ENCODE measurements around the gene METRN.

The METRN gene

GRCh38 chr16:714558-715476, at the start of gene METRN:
Gene METRN (plus strand): TSS chr16:715118. CDS start chr16:715290, 172 bp downstream.
- DNase-seq (ENCODE audit: low read depth in 2 of 3, low spot score in 2 of 3): peak; percentile 73 to 88 (median 85)

- DNase-seq (ENCODE audit: low read depth in 2 of 3, low spot score in 2 of 3): no peak
These were observed 48.3 kb upstream of the METRN start for GRCh38 chr16:666572-666971.

- DNase-seq (ENCODE audit: low read depth in 2 of 3, low spot score in 2 of 3): no peak
These were observed 47.7 kb upstream of the METRN start for GRCh38 chr16:667113-667779.

DNA sequence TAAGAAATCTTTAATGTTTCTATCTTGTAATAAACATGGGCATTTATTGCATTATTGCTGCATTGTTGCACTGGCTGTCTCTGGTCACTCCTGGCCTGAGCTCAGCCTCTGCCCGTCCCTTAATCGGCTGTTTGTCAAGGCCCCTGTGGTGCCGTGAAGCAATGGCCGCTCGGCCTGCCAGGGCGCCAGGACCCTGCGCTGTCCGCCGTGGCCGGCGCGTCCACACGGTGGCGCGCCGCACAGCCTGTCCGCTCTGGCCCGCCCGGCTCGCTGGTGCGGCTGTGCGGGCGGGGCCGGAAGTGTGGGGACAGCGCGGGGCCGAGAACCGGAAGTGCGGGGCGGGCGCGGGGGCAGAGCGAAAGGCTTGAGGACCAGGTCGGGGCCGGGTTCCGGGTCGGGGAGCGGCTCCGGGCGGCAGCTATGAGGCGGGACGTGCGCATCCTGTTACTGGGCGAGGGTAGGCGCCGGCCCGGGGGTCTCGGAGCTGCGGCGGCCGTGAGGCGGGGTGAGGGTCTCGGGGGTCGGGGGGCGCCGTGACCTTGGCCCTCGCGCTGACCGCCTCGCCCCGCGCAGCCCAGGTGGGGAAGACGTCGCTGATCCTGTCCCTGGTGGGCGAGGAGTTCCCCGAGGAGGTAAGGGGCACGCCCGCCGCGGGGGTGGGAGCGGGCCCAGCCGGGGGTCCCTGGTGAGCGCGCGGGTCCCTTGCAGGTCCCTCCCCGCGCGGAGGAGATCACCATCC, 47.0 kb upstream of the METRN start, which contains the start of gene RHOT2:
Gene RHOT2, plus strand, starts transcription at position 353 of the 739 bp plus-strand sequence. Its CDS starts 68 bp downstream, at position 421.
- peak; percentile 87 to 95 (median 92) for DNase-seq (ENCODE audit: low read depth in 2 of 3, low spot score in 2 of 3)

DNA sequence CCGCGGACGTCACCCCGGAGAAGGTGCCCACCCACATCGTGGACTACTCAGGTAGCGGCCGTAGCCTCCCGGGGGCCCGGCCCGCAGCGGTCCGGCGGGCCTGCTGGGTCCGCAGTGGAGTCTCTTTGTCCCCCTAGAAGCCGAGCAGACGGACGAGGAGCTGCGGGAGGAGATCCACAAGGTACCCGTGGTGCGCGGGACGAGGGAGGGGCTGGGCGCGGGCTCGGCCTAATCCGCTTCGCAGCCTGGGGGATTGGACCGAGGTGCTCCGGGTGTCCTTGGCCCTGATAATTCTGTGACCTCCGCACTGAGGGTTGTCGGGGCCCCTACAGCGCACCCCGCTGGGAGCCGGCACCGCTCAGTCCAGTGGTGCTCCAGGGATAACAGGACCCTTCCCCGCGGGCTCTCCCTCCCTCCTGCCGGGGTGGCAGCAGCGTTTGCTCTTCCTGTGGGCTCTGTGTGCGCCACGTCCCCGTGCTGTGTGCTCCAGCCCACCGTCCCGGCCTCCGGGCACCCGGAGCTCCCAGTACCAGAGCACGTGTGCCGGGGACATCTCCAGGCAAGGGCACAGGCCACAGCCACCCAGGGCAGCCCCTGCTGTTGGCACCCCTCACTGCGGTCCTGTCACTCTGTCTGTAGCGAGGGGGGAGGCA, 46.3 kb upstream of the METRN start:
- DNase-seq (ENCODE audit: low read depth in 2 of 3, low spot score in 2 of 3): no peak

DNA sequence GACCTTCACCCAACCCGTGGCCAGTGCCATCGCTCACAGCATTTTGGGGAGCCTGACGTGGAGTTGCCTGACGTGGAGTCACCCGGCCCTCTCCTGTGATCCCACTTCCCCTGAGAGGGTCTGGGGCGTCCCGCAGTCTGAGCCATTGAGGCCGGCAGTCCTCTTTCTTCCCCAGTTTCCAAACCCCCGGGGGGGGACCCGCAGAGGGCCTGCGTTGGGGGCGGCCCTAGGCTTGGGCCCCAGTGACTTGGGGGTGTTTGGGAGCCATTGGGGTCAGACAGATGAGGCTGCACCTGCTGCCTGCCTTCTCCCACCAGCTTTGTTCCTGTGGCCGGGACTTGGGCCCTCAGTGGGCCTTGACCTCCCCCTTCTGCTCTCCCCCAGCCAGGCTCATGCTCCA, 45.3 kb upstream of the METRN start:
- DNase-seq (ENCODE audit: low read depth in 2 of 3, low spot score in 2 of 3): no peak

DNA sequence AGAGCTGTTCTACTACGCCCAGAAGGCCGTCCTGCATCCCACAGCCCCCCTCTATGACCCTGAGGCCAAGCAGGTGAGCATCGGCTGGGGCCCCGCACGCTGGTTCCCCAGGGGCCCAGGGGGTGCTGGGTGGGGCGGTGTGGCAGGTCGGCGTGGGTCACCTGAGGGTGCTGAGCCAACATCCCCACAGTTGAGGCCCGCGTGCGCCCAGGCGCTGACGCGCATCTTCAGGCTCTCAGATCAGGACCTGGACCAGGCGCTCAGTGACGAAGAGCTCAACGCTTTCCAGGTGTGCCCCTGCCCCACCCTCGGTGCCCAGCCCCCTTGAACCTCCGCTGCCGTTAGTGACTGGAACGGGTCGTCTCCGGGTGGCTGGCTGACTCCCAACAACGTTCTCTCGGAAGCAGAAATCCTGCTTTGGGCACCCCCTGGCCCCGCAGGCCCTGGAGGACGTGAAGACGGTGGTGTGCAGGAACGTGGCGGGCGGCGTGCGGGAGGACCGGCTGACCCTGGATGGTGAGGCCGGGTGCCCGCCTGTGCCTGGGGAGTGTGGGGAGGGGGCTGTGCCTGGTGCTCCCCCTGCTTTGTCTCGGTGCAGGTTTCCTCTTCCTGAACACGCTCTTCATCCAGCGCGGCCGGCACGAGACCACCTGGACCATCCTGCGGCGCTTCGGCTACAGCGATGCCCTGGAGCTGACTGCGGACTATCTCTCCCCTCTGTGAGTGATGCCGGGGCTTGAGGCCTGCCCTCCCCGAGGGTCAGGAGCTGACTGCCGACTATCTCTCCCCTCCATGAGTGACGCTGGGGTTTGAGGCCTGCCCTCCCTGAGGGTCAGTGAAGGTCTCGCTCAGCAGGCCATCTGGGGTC, 44.2 kb upstream of the METRN start:
- DNase-seq (ENCODE audit: low read depth in 2 of 3, low spot score in 2 of 3): no peak

DNA sequence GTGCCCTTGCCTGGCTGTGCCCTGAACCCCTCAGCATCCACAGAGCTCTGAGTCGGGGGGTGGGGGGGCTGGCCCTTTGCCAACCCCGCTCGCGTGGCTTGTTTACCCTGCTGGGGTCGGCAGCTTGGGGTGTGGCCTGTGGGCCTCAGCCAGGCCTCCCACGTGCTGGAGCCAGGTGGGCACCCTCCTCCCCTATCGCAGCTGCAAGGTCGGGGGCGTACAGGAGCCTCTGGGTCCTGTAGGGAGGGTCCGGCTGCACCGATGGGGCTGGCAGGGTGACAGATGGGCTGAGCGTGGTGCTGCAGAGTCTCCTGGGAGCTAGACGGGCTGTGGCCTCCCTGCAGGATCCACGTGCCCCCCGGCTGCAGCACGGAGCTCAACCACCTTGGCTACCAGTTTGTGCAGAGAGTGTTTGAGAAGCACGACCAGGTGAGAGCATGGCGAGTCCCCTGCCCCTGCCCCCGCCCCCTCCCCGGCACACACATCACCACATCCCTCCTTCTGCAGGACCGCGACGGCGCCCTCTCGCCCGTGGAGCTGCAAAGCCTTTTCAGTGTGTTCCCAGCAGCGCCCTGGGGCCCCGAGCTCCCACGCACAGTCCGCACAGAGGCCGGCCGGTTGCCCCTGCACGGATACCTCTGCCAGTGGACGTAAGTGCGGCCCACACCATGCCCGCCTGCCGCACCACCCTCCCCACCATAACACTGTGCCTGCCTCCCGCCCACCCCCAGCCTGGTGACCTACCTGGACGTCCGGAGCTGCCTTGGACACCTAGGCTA, 43.4 kb upstream of the METRN start:
- DNase-seq (ENCODE audit: low read depth in 2 of 3, low spot score in 2 of 3): no peak

DNA sequence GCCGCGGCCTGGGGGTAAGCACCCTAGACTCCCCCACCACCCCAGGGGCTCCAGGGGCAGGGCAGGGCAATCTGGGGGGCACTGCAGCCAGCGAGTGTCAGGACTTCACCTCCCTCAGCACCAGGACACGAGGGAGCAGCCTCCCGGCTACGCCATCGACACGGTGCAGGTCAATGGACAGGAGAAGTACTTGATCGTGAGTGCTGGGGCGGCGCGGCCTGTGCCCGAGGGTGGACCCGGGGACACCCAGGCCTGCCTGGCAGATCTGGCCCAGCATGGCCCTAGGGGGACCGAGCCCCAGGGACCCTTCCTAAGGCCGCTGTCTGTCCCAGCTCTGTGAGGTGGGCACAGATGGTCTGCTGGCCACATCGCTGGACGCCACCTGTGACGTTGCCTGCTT, 42.5 kb upstream of the METRN start:
- no peak for DNase-seq (ENCODE audit: low read depth in 2 of 3, low spot score in 2 of 3)

- DNase-seq (ENCODE audit: low read depth in 2 of 3, low spot score in 2 of 3): no peak
These were observed 42.1 kb upstream of the METRN start for GRCh38 chr16:672851-673250.

- DNase-seq (ENCODE audit: low read depth in 2 of 3, low spot score in 2 of 3): no peak
These were observed 41.4 kb upstream of the METRN start for GRCh38 chr16:673399-673991.

DNA sequence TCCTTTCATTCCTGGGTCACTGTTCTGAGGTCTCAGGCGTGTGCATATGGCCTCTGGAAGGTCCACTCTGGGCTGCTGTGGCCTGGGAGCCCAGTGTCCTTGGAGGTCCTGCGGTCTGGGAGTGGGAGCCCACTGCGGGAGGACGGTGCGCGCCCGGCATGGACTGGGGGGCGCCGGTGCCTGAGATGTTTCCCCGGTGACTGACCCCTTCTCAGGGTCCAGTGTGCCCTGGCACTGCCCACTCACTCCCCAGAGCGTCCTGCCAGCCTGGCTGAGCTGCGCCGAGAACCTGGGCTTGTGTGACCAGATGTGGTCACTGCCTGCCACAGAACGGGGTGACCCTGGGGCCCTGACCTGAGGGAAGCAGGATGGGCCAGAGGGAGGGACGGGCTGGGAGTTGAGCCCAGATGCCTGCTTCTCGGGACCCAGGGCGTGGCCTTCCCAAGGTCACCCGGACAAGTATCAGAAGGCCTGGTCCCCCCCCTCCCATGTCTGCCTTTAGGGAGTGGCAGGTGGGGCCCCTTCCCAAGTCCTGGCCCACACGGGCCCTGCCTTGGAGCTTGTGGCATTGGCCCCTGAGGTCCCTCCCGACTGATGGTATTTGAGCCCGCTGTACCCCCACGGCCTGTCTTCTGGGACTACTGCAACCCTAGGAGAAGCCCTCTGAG, 40.6 kb upstream of the METRN start:
- DNase-seq (ENCODE audit: low read depth in 2 of 3, low spot score in 2 of 3): no peak

GRCh38 chr16:674968-675883, 39.7 kb upstream of the METRN start, which contains the start of gene RHBDL1:
Gene RHBDL1 (plus strand): TSS chr16:675671. CDS start chr16:675791, 120 bp downstream.
- no peak for DNase-seq (ENCODE audit: low read depth in 2 of 3, low spot score in 2 of 3)

DNA sequence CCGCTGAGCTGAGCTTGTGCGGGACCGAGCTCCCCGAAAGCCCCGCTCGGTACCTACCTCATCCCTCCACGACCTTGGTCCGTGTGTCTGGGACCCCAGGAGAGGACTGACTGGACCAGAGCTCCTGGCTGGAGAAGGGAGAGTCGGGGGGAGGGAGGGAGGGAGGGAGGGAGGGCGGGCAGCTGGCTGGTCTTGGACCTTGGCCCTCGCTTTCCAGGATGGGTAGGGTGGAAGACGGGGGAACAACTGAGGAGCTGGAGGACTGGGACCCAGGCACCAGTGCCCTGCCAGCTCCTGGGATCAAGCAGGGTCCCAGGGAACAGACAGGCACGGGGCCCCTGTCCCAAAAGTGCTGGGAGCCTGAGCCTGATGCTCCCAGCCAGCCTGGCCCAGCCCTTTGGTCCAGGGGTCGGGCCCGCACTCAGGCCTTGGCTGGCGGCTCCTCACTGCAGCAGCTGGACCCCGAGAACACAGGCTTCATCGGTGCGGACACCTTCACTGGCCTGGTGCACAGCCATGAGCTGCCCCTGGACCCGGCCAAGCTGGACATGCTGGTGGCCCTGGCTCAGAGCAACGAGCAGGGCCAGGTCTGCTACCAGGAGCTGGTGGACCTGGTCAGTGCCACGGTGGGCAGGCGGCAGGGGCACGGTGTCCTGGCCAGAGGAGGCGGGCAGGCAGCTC, 38.9 kb upstream of the METRN start:
- DNase-seq (ENCODE audit: low read depth in 2 of 3, low spot score in 2 of 3): no peak

DNA sequence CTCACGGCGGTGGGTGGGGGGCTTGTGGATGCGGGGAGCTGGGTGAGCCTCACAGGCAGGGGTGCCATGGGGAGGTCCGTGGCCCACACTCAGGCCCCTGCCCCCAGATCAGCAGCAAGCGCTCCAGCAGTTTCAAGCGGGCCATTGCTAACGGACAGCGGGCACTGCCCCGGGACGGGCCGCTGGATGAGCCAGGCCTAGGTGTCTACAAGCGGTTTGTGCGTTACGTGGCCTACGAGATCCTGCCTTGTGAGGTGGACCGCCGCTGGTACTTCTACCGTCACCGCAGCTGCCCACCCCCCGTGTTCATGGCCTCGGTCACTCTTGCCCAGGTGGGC, 38.4 kb upstream of the METRN start:
- DNase-seq (ENCODE audit: low read depth in 2 of 3, low spot score in 2 of 3): no peak

GRCh38 chr16:676913-677312, 38.0 kb upstream of the METRN start:
- no peak for DNase-seq (ENCODE audit: low read depth in 2 of 3, low spot score in 2 of 3)
